Heart left ventricle (tissue), 13 donors: ENCODE results near the gene VSTM5.

Experiments
- POLR2A ChIP-seq, 2 donors: fragments of 450-650 bp; IDR thresholded peaks; one replicate each; pipeline ENCODE4 v1.6.1; 2017; ENCODE audit warnings: antibody characterized with exemption in 2 of 2, mild to moderate bottlenecking in 2 of 2, moderate library complexity in 2 of 2
- TF ChIP-seq, protein P1 (sequence below), 12 donors: fragments of 200-600 bp; sonication (generic) in 4 of 12; IDR thresholded peaks; one replicate each; pipeline versions ENCODE4 v1.5.0 to v1.8.0; 2018 to 2022; ENCODE audit warnings: antibody characterized with exemption in 12 of 12, mild to moderate bottlenecking in 5 of 12
- donor health status: ischemic (EF 13 %, LVEDD 7.1; RV severe dilation, severe dysfunction).
- donor health status: DM: no; HTN: yes; CAD: no.
- donor health status: DM: no; HTN: no; CAD: no.
- donor health status: ischemic (EF 25% LVEDD 6.9; RV normal size, moderate dysfunction).
- donor health status: ischemic (EF 25% LVEDD 5.7; RV mildly dilated, moderate dysfunction).
- donor health status: ischemic (EF 35%, LVEDD 5.7; RV mildly dilated, moderate dysfunction).
- donor health status: nonischemic (EF 11% LVEDD 7.7; RV severe dilation, severe dysfunction).
- donor health status: DM: yes; HTN: yes; CAD: no.
- donor health status: PGD.
- donor health status: ischemic (EF 29% LVEDD 5.4; RV normal size, mild dysfunction).
- donor health status: nonischemic (EF 23%, LVEDD 6.1; RV moderate dilation, normal function).

DNA sequence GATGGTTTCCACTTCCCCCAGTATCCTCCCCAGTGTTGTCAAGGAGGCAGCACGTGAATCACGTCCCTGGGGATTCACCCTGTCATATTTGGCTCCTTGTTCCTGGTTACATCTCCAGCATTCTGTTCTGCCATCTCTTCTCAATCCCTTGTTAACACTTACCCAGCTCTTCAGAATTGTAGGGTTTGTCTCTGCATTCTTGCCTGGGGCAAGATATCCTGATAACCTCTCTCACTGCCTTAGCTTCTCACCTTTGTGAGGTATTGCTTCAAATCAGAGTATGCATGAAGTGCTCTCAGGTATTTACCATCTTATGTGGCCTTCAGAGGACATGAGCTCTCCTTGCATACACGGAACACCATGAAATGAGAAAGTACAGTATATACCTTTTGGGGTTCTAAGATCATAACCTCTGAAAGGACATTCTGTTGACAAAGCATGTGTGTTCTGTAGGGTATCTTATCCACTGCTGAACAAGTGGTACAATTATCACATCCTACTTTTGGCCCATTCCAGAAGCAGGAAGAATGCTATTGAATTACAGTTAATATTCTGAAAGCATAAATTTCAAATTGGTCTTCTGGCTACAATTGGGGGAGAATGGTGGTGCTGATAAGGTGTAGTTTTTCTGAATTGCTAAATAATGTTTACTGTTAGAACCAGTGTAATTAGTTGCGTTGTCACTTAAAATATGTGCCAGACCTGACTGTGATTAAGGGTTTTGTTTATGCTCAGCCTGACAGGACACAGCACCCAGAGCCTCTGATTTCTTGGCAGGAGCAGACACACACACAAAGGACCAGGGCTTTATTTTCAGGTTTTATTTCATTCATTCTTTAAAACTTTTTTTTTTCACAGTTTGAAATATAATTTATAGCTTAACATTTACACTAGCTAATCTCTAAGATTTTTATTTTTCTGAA lies 32.7 kb downstream of the VSTM5 start:
- TF ChIP-seq, protein P1, sequence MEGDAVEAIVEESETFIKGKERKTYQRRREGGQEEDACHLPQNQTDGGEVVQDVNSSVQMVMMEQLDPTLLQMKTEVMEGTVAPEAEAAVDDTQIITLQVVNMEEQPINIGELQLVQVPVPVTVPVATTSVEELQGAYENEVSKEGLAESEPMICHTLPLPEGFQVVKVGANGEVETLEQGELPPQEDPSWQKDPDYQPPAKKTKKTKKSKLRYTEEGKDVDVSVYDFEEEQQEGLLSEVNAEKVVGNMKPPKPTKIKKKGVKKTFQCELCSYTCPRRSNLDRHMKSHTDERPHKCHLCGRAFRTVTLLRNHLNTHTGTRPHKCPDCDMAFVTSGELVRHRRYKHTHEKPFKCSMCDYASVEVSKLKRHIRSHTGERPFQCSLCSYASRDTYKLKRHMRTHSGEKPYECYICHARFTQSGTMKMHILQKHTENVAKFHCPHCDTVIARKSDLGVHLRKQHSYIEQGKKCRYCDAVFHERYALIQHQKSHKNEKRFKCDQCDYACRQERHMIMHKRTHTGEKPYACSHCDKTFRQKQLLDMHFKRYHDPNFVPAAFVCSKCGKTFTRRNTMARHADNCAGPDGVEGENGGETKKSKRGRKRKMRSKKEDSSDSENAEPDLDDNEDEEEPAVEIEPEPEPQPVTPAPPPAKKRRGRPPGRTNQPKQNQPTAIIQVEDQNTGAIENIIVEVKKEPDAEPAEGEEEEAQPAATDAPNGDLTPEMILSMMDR (IDR thresholded peaks at IDR 0.05): no peak
- no peak for TF ChIP-seq POLR2A (IDR thresholded peaks at IDR 0.05)
